ENCODE measurements around the gene CAGE1.
A peak's percentile ranks its signal among the peaks of the same experiment; 100 is the strongest.
"Not testable (repeated sequence)": the region's sequence is repeated elsewhere in the genome, so short reads cannot be mapped to it uniquely, and the experiment has no call there.

The CAGE1 gene

GRCh38 chr6:7406743-7407142 lies 17.2 kb upstream of the CAGE1 start:
- DNase-seq, result no peak

GRCh38 chr6:7404546-7404945 lies 15.0 kb upstream of the CAGE1 start:
- no peak for DNase-seq

GRCh38 chr6:7402716-7403115 lies 13.2 kb upstream of the CAGE1 start:
- no peak for DNase-seq

- DNase-seq, result no peak
Measured at GRCh38 chr6:7401075-7401474, 11.5 kb upstream of the CAGE1 start.

- DNase-seq, result no peak
Measured at GRCh38 chr6:7392402-7392801, 2.9 kb upstream of the CAGE1 start.

GRCh38 chr6:7391151-7391550 lies 1.6 kb upstream of the CAGE1 start:
- DNase-seq, result no peak

- peak; percentile 20 for DNase-seq
Measured at GRCh38 chr6:7390226-7390878, 810 bp upstream of the CAGE1 start.

GRCh38 chr6:7389162-7389450 lies 436 bp downstream of the CAGE1 start:
- DNase-seq, result no peak

GRCh38 chr6:7381092-7381491 lies 8.4 kb downstream of the CAGE1 start:
- DNase-seq, result no peak

GRCh38 chr6:7378740-7379139 lies 10.8 kb downstream of the CAGE1 start:
- no peak for DNase-seq

GRCh38 chr6:7377961-7378360 lies 11.6 kb downstream of the CAGE1 start:
- no peak for DNase-seq

- DNase-seq, result no peak
Measured at GRCh38 chr6:7373739-7374138, 15.8 kb downstream of the CAGE1 start.

GRCh38 chr6:7367408-7367807 lies 22.1 kb downstream of the CAGE1 start:
- no peak for DNase-seq

- DNase-seq, result not testable (repeated sequence)
Measured at GRCh38 chr6:7351916-7352315, 37.6 kb downstream of the CAGE1 start.

GRCh38 chr6:7350591-7350990 lies 39.0 kb downstream of the CAGE1 start:
- not testable (repeated sequence) for DNase-seq

GRCh38 chr6:7347551-7347997 lies 42.0 kb downstream of the CAGE1 start:
- not testable (repeated sequence) for DNase-seq

- DNase-seq, result not testable (repeated sequence)
Measured at GRCh38 chr6:7344773-7345450, 44.6 kb downstream of the CAGE1 start.

- DNase-seq, result no peak
Measured at GRCh38 chr6:7343546-7344475, 45.7 kb downstream of the CAGE1 start.

- DNase-seq, result no peak
Measured at GRCh38 chr6:7341989-7342742, 47.4 kb downstream of the CAGE1 start.

GRCh38 chr6:7341271-7341670 lies 48.3 kb downstream of the CAGE1 start:
- DNase-seq, result no peak

GRCh38 chr6:7339007-7339732 lies 50.4 kb downstream of the CAGE1 start:
- DNase-seq, result not testable (repeated sequence)

- DNase-seq, result no peak
Measured at GRCh38 chr6:7338031-7338430, 51.5 kb downstream of the CAGE1 start.
